Keratinocyte (primary cell): ENCODE data around the gene ZFPL1.

ENCODE experiments used
- CTCF ChIP-seq, 3 experiments: IDR thresholded peaks in 1 of 3; conservative IDR thresholded peaks in 1 of 3; optimal IDR thresholded peaks in 1 of 3; 2 replicates in 2 of 3; 3 replicates in 1 of 3; pipeline versions ENCODE3 to v1.5.1; 2011; ENCODE audit warnings: low read length in 3 of 3, mild to moderate bottlenecking in 3 of 3, moderate library complexity in 2 of 3, control low read depth in 1 of 3, inconsistent platforms in 1 of 3; ENCODE audit not compliant: insufficient read depth in 2 of 3; ENCODE audit errors: extremely low read depth in 1 of 3
- EZH2 ChIP-seq: IDR thresholded peaks from one replicate; pipeline ENCODE4 v1.6.1; 2012; ENCODE audit warnings: inconsistent platforms, mild to moderate bottlenecking, low read length, moderate library complexity

- TF ChIP-seq CTCF (optimal IDR thresholded peaks at IDR 0.05 in 1 of 3, IDR thresholded peaks at IDR 0.05 in 1 of 3, conservative IDR thresholded peaks at IDR 0.05 in 1 of 3; ENCODE audit: extremely low read depth in 1 of 3, insufficient read depth in 2 of 3, low read length in 3 of 3) (no peak), EZH2 (no peak)
These were observed 14.8 kb upstream of the ZFPL1 start for GRCh38 chr11:65069217-65069616.
